ENCODE measurements around the gene TBC1D8B.
"Not testable (repeated sequence)": the region's sequence is repeated elsewhere in the genome, so short reads cannot be mapped to it uniquely, and the experiment has no call there.

The TBC1D8B gene

GRCh38 chrX:106802388-106803275, at the start of gene TBC1D8B:
Gene TBC1D8B (plus strand): TSS chrX:106802673. CDS start chrX:106802854, 181 bp downstream.
- peak; percentile 84 for DNase-seq (ENCODE audit: low spot score)
- peak; percentile 90 for FAIRE-seq

GRCh38 chrX:106769288-106769687, 33.2 kb upstream of the TBC1D8B start:
- DNase-seq (ENCODE audit: low spot score); FAIRE-seq: not testable (repeated sequence)

- DNase-seq (ENCODE audit: low spot score): peak; percentile 33
- FAIRE-seq: peak; percentile 96
These were observed 27.5 kb upstream of the TBC1D8B start for GRCh38 chrX:106774981-106775380.

GRCh38 chrX:106780264-106780663, 22.2 kb upstream of the TBC1D8B start:
- DNase-seq (ENCODE audit: low spot score) (no peak), FAIRE-seq (no peak)

- FAIRE-seq: peak; percentile 98
- DNase-seq (ENCODE audit: low spot score): peak; percentile 44
These were observed 21.7 kb upstream of the TBC1D8B start for GRCh38 chrX:106780664-106781377.

- DNase-seq (ENCODE audit: low spot score) (no peak), FAIRE-seq (no peak)
These were observed 18.8 kb upstream of the TBC1D8B start for GRCh38 chrX:106783716-106784115.

- FAIRE-seq: peak; percentile 87
- DNase-seq (ENCODE audit: low spot score): no peak
These were observed 11.0 kb upstream of the TBC1D8B start for GRCh38 chrX:106791495-106791894.

- no peak for DNase-seq (ENCODE audit: low spot score)
These were observed 448 bp upstream of the TBC1D8B start for GRCh38 chrX:106802063-106802387.

GRCh38 chrX:106811131-106811910, 8.8 kb downstream of the TBC1D8B start:
- DNase-seq (ENCODE audit: low spot score): no peak
- no peak for FAIRE-seq

More at GRCh38 chrX:106802063-106802387, 448 bp upstream of the TBC1D8B start:
- FAIRE-seq: no peak

- DNase-seq (ENCODE audit: low spot score): not testable (repeated sequence)
- peak; percentile 90 for FAIRE-seq
These were observed 10.5 kb downstream of the TBC1D8B start for GRCh38 chrX:106812930-106813329.

- DNase-seq (ENCODE audit: low spot score); FAIRE-seq: not testable (repeated sequence)
These were observed 11.6 kb downstream of the TBC1D8B start for GRCh38 chrX:106814093-106814492.

GRCh38 chrX:106862972-106863688, 60.7 kb downstream of the TBC1D8B start:
- DNase-seq (ENCODE audit: low spot score): no peak
- FAIRE-seq: no peak

- FAIRE-seq (no peak), DNase-seq (ENCODE audit: low spot score) (no peak)
These were observed 61.2 kb downstream of the TBC1D8B start for GRCh38 chrX:106863697-106864096.

- not testable (repeated sequence) for DNase-seq (ENCODE audit: low spot score); FAIRE-seq
These were observed 70.3 kb downstream of the TBC1D8B start for GRCh38 chrX:106872796-106873195.

GRCh38 chrX:106874075-106874474, 71.6 kb downstream of the TBC1D8B start:
- DNase-seq (ENCODE audit: low spot score): no peak
- peak; percentile 85 for FAIRE-seq

- no peak for FAIRE-seq
- no peak for DNase-seq (ENCODE audit: low spot score)
These were observed 72.7 kb downstream of the TBC1D8B start for GRCh38 chrX:106875151-106875550.

GRCh38 chrX:106889468-106889867, 87.0 kb downstream of the TBC1D8B start:
- DNase-seq (ENCODE audit: low spot score): no peak
- FAIRE-seq: no peak

- no peak for FAIRE-seq
These were observed 89.4 kb downstream of the TBC1D8B start for GRCh38 chrX:106891762-106892460.

GRCh38 chrX:106894392-106894909, 92.0 kb downstream of the TBC1D8B start:
- peak; percentile 66 for DNase-seq (ENCODE audit: low spot score)
- FAIRE-seq: peak; percentile 37

More at GRCh38 chrX:106891762-106892460, 89.4 kb downstream of the TBC1D8B start:
- no peak for DNase-seq (ENCODE audit: low spot score)

- DNase-seq (ENCODE audit: low spot score): peak; percentile 77
- peak; percentile 93 for FAIRE-seq
These were observed 92.5 kb downstream of the TBC1D8B start for GRCh38 chrX:106894978-106895452.

All from RCC 7860 (cell line).